Measurements from ENCODE around the gene TTF1. TPM values are rescaled to one million over a fixed set of nuclear protein-coding genes. Genes with fewer than 3 reads are reported as not detected.
A peak's percentile ranks its signal among the peaks of the same experiment; 100 is the strongest.

Gene TTF1
- total and polyA plus RNA-seq, 2 of the 13 experiments (the other 11 are each of a cell fraction or from before 2014, with no cell fraction given) = 3.4 to 9.8 TPM

- Histone ChIP-seq H3K79me2 (ENCODE audit: insufficient read depth, low read length) (peaks cover 38% of the 10 kb centered on the region), H3K9ac (ENCODE audit: insufficient read depth, low read depth, low read length) (peak within 1 kb of the TSS; percentile 99), H3K9me3 (ENCODE audit: low read length) (no peaks in the 10 kb centered on the region), H3K27me3 (ENCODE audit: control insufficient read depth in 1 of 2, insufficient read depth in 2 of 2, low read length in 2 of 2) (no peaks in the 10 kb centered on the region; a peak in 1 of 5 replicates), H3K4me1 (ENCODE audit: insufficient read depth, low read length) (peaks cover 43% of the 10 kb centered on the region), H3K4me3 (replicated peaks in 1 of 3; ENCODE audit: insufficient read depth in 1 of 3, low read depth in 2 of 3, low read length in 3 of 3) (peak within 1 kb of the TSS; percentile 76 to 100 (median 99)), H3K4me2 (ENCODE audit: low read depth, low read length) (peak within 1 kb of the TSS; percentile 88), H3K36me3 (replicated peaks in 1 of 2; ENCODE audit: control insufficient read depth in 1 of 2, insufficient read depth in 2 of 2, low read length in 2 of 2) (peaks cover 0 to 29% of the 10 kb centered on the region in 2 experiments; a peak in 2 of 5 replicates), H4K20me1 (ENCODE audit: insufficient read depth, low read length) (no peaks in the 10 kb centered on the region), H3K27ac (ENCODE audit: extremely low read length, insufficient read depth, low read length) (peak within 1 kb of the TSS; percentile 83), H2AFZ (ENCODE audit: low read length) (peak within 1 kb of the TSS; percentile 17)
- FAIRE-seq (peak; percentile 89), ATAC-seq (peak; percentile 99), DNase-seq (ENCODE audit: low spot score) (peak; percentile 94)
- BruUV-seq (replicated peaks) = no TSS peak
- ChIA-PET POLR2A (interaction anchor here (0.7 to 1.0 kb wide), 6 partner anchors 8 to 676 kb away, joined by 3 to 7 read pairs (median 4); partner anchors contain the start of gene GTF3C5), CTCF (ENCODE audit: low intra/inter-chr PET ratio, low total read pairs) (no interaction called here)
- intact Hi-C loops (cut with micrococcal nuclease; ENCODE audit: unreplicated experiment) = no loop called here
- in situ Hi-C loops (cut with HindIII; ENCODE audit: extremely low pct_ligation_motif_present, low pct_unique_long_range_greater_than_20kb) = no loop called here
- WGBS (ENCODE audit: low lambda C conversion rate) = 2% methylated on average over 7 of the region's 82 CpGs
- TF ChIP-seq GABPB1 (CRISPR knock-in tag; IDR thresholded peaks at IDR 0.05) = peak; percentile 96
- 0 out of 2 replicates have a peak, but pooled peaks have one; percentile 18 for TF ChIP-seq IRF2 (CRISPR knock-in tag; IDR thresholded peaks at IDR 0.05)
- no peak for TF ChIP-seq ZBTB39 (CRISPR knock-in tag; IDR thresholded peaks at IDR 0.05)
- no peak for TF ChIP-seq ZNF800 (CRISPR knock-in tag; IDR thresholded peaks at IDR 0.05)
- peak; percentile 75 for TF ChIP-seq ZBTB2 (CRISPR knock-in tag; IDR thresholded peaks at IDR 0.05; ENCODE audit: low read depth)
- peak; percentile 65; the same call in 1 of the 2 replicates for TF ChIP-seq ZNF768 (CRISPR knock-in tag; IDR thresholded peaks at IDR 0.05)
- peak; percentile 47; the same call in 1 of the 2 replicates for TF ChIP-seq NKX3-1 (CRISPR knock-in tag; IDR thresholded peaks at IDR 0.05)
- TF ChIP-seq WIZ (CRISPR knock-in tag; IDR thresholded peaks at IDR 0.05) = no peak
- TF ChIP-seq DMAP1 (CRISPR knock-in tag; IDR thresholded peaks at IDR 0.05) = peak; percentile 78; the same call in 1 of the 2 replicates
- TF ChIP-seq KAT8 (CRISPR knock-in tag; IDR thresholded peaks at IDR 0.05) = peak; percentile 70
- 0 out of 2 replicates have a peak, but pooled peaks have one; percentile 30 for TF ChIP-seq ZNF337 (CRISPR knock-in tag; IDR thresholded peaks at IDR 0.05; ENCODE audit: borderline replicate concordance, low read depth)
- no peak for TF ChIP-seq PCBP2 (optimal IDR thresholded peaks at IDR 0.05; ENCODE audit: low read depth, low read length, poor library complexity, severe bottlenecking)
- TF ChIP-seq ZSCAN21 (CRISPR knock-in tag; IDR thresholded peaks at IDR 0.05; ENCODE audit: borderline replicate concordance) = peak; percentile 47; the same call in 1 of the 2 replicates
- peak; percentile 72; the same call in 1 of the 2 replicates for TF ChIP-seq NFKB2 (CRISPR knock-in tag; IDR thresholded peaks at IDR 0.05; ENCODE audit: borderline replicate concordance)
- TF ChIP-seq ELF1 (CRISPR knock-in tag; IDR thresholded peaks at IDR 0.05) = peak; percentile 79
- TF ChIP-seq ZNF883 (CRISPR knock-in tag; IDR thresholded peaks at IDR 0.05; ENCODE audit: not compliant biosample characterization) = peak; percentile 78
- no peak for TF ChIP-seq MZF1 (CRISPR knock-in tag; IDR thresholded peaks at IDR 0.05; ENCODE audit: borderline replicate concordance)
- TF ChIP-seq YEATS2 (CRISPR knock-in tag; IDR thresholded peaks at IDR 0.05; ENCODE audit: borderline replicate concordance) = peak; percentile 55; the same call in 1 of the 2 replicates
- no peak for TF ChIP-seq RARG (CRISPR knock-in tag; IDR thresholded peaks at IDR 0.05; ENCODE audit: low read depth)
These were observed 51.8 kb downstream of the TTF1 start, which contains the start of gene SETX for GRCh38 chr9:132354637-132355355. Gene SETX, minus strand, starts transcription at chr9:132354986. Its CDS starts 5,558 bp downstream, at chr9:132349428.

All from HepG2 (cell line).